AML-193 (cell line): Measurements from ENCODE around the gene TGFBR3.

Experiments used
- DNase-seq, 2 experiments: peaks; one replicate each; lab custom pipeline; 2025; lab: John Stamatoyannopoulos, UW

The TGFBR3 gene

DNA sequence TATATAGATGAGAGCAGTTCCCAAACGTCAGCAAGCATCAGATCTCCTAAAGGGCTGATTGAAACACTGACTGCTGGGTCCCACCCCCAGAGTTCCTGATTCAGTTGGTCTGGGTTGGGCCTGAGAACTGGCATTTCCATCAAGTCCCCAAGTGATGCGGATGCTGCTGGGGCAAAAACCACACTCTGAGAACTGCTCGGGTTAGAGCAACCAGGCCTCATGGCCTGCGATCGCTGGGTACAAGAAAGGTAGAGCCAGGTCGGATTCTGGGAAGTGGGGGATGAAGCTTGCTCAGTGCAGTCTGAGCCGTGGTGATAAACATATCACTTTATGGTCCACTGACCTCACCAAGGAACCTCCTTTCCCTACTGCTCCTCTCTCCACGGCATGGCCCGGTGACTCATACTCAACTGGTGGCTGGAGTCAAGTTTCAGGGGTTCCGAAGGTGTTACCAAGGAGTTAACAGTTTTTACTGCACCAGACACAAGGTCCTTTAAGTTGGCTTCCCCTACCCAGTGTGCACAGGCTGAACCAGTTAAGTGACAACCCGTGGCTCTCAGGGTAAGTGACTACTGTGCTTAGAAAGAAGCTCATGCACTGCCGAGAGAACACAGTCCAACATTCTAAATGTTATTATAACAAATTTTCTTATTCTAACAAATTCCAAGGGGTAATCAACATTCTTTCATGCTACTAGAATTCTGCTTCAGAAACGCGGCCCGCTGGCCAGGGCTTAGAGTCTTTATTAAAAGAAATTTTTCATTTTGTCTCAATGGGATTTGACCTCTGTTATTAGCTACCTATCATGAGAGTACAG is 153.5 kb downstream of the TGFBR3 start:
- no peak for DNase-seq

- DNase-seq, result no peak
Measured at GRCh38 chr1:91731815-91732214, 154.1 kb downstream of the TGFBR3 start.

DNA sequence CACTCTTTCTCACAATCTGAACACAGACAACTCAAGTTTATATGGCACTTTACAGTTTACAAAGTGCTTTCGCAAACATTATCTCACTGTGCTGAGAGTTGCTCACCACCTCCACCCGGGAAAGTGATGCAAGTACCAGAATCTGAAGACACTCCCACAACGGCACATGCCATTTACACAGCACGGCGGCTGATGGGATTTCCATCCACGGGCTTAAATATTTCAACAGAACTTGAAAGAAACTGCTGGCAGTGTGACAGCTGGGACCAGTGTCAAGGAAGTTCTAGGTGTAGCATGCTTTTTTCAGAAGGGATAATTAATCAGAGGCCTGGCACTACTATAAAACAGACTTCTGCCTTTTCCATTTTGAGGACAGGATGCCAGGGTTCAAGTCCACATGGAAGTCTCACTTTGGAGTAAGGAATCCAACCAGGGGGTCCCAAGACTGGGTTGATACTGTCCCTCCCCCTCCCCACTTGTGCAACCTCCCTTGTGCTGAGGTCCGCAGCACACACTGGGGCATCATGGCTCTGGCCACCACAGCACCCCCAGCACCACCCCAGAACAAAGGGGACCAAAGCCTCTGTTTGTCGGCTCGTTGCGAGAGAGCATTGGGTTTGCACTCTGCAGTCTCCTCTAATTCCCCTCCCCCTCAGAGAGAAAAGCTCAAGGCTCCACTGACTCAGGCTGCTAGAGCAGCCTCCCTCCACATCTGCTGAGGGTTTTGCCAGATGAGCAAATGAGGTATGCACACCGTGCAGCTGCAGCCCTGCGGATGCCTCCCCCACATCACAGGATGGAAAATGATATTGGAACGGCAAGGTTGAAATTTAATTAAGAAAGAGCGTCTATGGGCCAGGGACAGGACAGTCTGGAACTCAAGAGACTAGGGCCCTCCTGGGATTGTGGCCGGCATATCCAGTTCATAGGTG is 154.9 kb downstream of the TGFBR3 start:
- DNase-seq, result no peak

- DNase-seq, result no peak
Measured at GRCh38 chr1:91729621-91730358, 156.2 kb downstream of the TGFBR3 start.

GRCh38 chr1:91727763-91728162 is 158.2 kb downstream of the TGFBR3 start:
- no peak for DNase-seq

DNA sequence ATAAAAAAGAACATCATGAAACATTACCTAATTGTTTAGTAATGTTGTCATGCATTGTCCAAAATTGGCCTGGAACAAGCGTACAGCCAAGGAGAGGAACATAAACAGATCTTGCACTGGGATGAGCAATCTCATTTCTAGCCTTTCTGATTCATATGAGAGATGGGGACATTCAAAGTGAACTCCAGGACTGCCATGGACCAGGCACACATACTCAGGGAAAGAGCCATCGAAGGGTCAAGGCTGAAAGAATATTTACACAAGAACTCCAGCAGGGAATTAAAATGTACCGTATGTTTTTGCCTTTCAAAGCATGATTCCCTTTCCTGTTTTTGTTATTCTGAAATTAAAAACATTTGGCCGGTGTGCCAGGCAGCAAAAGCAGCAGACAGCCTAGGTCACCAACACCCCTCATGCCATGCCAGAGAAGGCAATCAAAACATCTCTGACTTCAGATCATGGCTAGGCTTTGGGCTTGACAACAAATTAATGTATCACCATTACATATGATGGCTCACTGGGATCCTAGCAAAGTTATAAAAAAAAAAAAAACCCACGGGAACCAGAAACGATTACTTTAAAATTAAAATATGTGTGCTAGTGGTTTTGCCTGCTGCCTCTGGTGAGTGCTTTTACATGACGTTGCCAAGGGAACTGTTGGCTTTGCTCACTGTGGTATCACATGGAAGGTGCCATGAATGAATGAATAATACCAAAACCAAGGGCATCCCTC is 159.8 kb downstream of the TGFBR3 start:
- DNase-seq, result no peak

DNA sequence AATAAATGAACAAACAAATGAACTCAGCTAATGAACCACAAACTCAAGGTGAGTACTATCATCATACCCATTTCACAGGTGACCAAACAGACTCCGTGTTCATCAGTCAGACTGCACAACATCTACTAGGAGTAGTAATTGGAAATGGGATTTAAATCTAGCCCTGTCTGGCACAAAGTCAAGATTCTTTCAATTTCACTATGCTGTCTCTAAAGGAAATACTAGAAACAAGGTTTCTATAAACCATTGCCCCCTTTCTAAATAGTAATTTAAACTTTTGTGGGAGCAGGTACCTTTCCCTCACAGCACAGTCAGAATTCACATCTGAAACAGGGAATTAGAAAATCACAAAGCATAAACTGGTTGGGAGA is 160.3 kb downstream of the TGFBR3 start:
- DNase-seq, result no peak

DNA sequence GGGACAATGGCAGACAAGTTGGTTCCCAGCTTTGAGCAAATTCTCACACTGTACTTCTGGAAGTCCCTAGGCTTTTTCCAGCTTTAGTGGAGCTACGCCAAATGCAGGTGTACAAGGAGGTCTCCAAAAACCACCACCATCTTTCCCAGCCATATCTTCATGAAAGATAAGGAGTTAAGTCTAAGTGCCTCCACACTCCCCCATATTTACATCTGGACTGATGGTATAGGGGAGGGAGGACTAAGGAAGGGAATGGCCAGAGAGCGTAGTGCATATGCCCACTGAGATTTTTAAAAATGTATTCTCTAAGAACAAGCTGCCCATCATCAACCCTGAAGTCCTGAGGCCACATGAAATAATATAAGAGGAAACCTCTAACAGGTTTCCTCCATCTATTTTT is 161.3 kb downstream of the TGFBR3 start:
- DNase-seq, result no peak

DNA sequence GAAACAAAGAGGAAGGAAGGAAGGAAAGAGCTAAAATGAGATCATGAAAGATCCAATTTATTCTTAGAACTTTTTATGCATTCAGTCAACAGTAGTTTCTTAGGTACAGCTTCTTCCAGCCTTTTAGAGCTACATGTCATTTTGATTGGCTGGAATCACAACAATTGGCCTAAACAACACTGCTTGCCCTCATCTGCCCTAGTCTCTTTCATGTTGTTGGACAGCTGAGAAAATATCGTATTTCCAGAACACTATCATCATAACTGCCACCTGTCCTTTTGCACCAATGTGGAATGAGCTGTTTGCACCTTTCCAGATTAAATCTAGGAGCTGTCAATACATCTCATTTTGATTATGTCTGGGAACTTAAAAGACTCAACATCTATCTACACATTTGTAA is 161.7 kb downstream of the TGFBR3 start:
- DNase-seq, result no peak

DNA sequence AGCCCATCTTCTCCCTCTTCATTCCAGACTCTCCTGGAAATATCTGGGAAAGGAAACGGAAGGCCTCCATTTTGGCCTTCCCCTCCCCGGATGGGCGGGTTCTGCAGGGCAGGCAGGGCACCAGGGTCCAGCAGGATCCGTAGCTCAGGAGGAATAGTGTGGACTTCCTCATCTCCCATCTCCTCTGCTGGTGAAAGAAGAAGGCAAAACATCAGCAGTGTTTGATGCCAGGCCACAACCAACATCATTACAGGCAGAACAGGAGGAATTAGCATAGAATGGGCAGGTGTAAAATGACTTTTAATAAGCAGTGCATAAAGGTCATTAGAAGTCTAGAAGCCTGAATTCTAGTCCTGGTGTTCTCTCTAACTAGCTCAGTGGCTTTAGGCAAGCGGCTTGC is 165.9 kb downstream of the TGFBR3 start:
- DNase-seq, result no peak

GRCh38 chr1:91718877-91719276 is 167.1 kb downstream of the TGFBR3 start:
- no peak for DNase-seq

DNA sequence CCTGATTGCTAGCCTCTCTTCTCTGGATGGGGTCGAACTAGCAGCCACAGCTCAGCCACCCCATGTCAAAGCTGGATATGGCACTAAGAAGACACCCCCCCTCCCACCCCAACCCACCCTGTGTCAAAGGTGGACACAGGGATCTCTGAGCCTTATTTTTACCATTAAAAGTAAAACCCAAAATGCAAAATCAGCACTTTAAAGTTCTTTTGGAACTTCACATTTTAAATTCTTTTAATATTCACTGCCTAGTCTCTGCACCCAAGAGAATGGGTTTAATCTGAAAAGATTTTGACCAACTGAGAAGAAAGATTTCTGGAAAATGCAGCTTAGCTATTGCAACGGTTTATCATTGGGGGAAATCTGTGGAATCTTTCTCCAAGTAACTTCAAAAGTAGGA is 167.6 kb downstream of the TGFBR3 start:
- no peak for DNase-seq

- DNase-seq, result no peak
Measured at GRCh38 chr1:91717839-91718238, 168.1 kb downstream of the TGFBR3 start.

DNA sequence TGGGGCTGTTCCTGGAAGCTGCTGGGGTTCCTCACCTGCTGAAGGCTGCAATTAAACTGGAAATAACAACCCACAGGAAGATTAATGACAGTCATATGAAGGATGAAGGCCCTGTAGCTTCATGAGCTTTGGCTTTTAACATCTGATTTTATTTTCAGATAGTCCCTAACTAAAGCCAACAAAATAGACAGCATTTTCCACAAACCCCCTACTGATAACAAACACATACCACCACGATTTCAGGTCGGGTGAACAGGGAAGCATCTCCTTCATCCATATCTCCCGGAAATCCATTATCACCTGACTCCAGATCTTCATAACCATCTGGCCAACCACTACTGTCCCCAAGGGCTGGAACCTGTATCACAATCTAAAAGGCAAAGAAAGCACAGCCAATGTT is 169.6 kb downstream of the TGFBR3 start:
- DNase-seq, result no peak

DNA sequence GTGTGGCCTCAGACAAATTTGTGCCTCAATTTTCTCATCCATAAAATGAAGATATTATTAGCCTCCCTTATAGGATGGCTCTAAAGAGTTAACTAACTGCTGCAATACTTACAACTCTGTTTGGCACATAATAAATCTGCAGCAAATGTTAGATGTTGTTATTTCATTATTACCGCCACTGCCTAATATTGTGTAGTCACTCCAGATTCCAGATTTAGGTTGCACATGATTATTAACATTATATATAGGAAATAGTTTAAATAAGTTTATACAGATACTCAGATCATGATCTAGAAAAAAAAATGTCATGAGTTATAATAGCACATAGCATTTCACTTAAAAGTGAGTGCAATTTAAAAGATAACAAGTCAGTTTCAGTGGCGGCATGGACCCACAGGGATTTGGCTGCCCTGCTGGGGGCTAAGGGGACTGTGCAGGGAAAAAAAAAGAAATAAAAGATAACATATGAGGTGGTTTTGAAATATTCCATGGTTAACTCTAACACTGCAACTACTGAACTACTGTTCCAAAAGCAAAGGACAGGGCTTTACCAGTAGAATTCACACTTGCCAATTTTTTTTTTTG is 170.4 kb downstream of the TGFBR3 start:
- DNase-seq, result no peak

- DNase-seq, result no peak
Measured at GRCh38 chr1:91714867-91715381, 171.0 kb downstream of the TGFBR3 start.

- DNase-seq, result peak; percentile 63 to 67
Measured at GRCh38 chr1:91712981-91713841, 172.7 kb downstream of the TGFBR3 start.

DNA sequence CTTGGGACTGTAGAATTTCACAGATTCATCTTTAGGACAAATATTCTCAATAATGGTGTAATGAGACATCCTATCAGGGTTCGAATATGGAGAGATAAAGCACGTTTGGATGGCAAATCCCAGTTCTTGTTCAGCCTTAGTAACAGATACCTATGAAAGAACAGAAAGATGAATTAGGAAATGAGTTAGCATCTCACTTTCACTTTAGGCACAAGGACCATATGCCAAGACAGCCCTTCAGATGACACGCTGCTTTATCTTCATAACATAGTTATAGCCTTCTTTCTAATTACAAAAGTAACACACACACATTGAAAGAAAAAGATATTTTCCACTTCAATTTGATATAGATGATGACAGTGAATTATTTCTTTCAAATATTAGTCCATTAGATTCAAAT is 173.6 kb downstream of the TGFBR3 start:
- DNase-seq, result no peak

- no peak for DNase-seq
Measured at GRCh38 chr1:91711504-91712247, 174.3 kb downstream of the TGFBR3 start.
